MM.1S (cell line): ENCODE results near the gene CCPG1.
"Not testable (repeated sequence)": the region's sequence is repeated elsewhere in the genome, so short reads cannot be mapped to it uniquely, and the experiment has no call there.

Experiments used
- DNase-seq: peaks from one replicate; pipeline ENCODE4 v3.0.0-alpha.2; 2015
- H2AFZ ChIP-seq: fragments of 300-600 bp; sonication (generic); 2 replicates; pipeline ENCODE4 v1.6.0; 2016; ENCODE audit warnings: antibody characterized with exemption, low read length
- H3F3A ChIP-seq: fragments of 300-600 bp; sonication (generic); 2 replicates; pipeline ENCODE4 v1.6.1; 2016; ENCODE audit warnings: mild to moderate bottlenecking, antibody characterized with exemption, low read length, moderate library complexity, mixed read lengths; ENCODE audit not compliant: insufficient read depth
- H3K27ac ChIP-seq: fragments of 300-600 bp; sonication (generic); 2 replicates; pipeline ENCODE4 v1.5.1; 2016; ENCODE audit warnings: mild to moderate bottlenecking, low read length
- H3K27me3 ChIP-seq: fragments of 300-600 bp; sonication (generic); replicated peaks from 2 replicates; pipeline ENCODE4 v1.6.0; 2016; ENCODE audit warnings: low read length; ENCODE audit not compliant: insufficient read depth
- H3K36me3 ChIP-seq: fragments of 300-600 bp; sonication (generic); replicated peaks from 2 replicates; pipeline ENCODE4 v1.6.1; 2016; ENCODE audit warnings: mild to moderate bottlenecking, low read length, mixed read lengths; ENCODE audit not compliant: insufficient read depth
- H3K4me1 ChIP-seq: fragments of 300-600 bp; sonication (generic); 2 replicates; pipeline ENCODE4 v1.6.1; 2016; ENCODE audit warnings: low read length, mixed read lengths
- H3K4me2 ChIP-seq: fragments of 300-600 bp; sonication (generic); 2 replicates; pipeline ENCODE4 v1.6.0; 2016; ENCODE audit warnings: low read depth, low read length
- H3K4me3 ChIP-seq: fragments of 300-600 bp; sonication (generic); 2 replicates; pipeline ENCODE4 v1.5.1; 2016; ENCODE audit warnings: low read length, mixed read lengths
- H3K79me2 ChIP-seq: fragments of 300-600 bp; sonication (generic); 2 replicates; pipeline ENCODE4 v1.6.1; 2016; ENCODE audit warnings: mixed run types, low read length, mixed read lengths
- H3K9ac ChIP-seq: fragments of 300-600 bp; sonication (generic); 2 replicates; pipeline ENCODE4 v1.6.1; 2016; ENCODE audit warnings: low read length, mixed read lengths
- H3K9me2 ChIP-seq: fragments of 300-600 bp; sonication (generic); replicated peaks from 2 replicates; pipeline ENCODE4 v1.6.1; 2016; ENCODE audit warnings: mild to moderate bottlenecking, low read length, mixed read lengths; ENCODE audit not compliant: insufficient read depth
- H3K9me3 ChIP-seq: fragments of 300-600 bp; sonication (generic); replicated peaks from 2 replicates; pipeline ENCODE4 v1.6.1; 2016; ENCODE audit warnings: mild to moderate bottlenecking, low read length, mixed read lengths; ENCODE audit not compliant: insufficient read depth
- H4K20me1 ChIP-seq: fragments of 300-600 bp; sonication (generic); 2 replicates; pipeline ENCODE4 v1.6.1; 2016; ENCODE audit warnings: mild to moderate bottlenecking, low read length, moderate library complexity, mixed read lengths; ENCODE audit not compliant: insufficient read depth
- CTCF ChIP-seq: fragments of 300-600 bp; sonication (generic); IDR thresholded peaks from 2 replicates; pipeline ENCODE4 v1.5.1; 2016; ENCODE audit warnings: antibody characterized with exemption, low read length, mixed read lengths
- EZH2 ChIP-seq: fragments of 300-600 bp; sonication (generic); optimal IDR thresholded peaks from 2 replicates; pipeline ENCODE3; 2017; ENCODE audit warnings: low read depth, mild to moderate bottlenecking, antibody characterized with exemption, low read length, mixed read lengths
- EZH2phosphoT487 ChIP-seq: fragments of 300-600 bp; sonication (generic); IDR thresholded peaks from 2 replicates; pipeline ENCODE4 v1.6.1; 2018; ENCODE audit warnings: antibody characterized with exemption, low read length

Gene CCPG1

GRCh38 chr15:55408012-55408928, at the start of gene CCPG1, which contains the start of gene PIERCE2:
TSS of gene CCPG1 (minus strand) at chr15:55408359. CDS start at chr15:55389424, 18,935 bp downstream.
TSS of gene PIERCE2 (plus strand) at chr15:55408495. CDS start at chr15:55408769, 274 bp downstream.
- Histone ChIP-seq H3K79me2 (peaks cover 37% of the 10 kb centered on the region), H4K20me1 (no peaks in the 10 kb centered on the region), H3K9me3 (no peaks in the 10 kb centered on the region), H3K27me3 (no peaks in the 10 kb centered on the region), H3K27ac (peak within 1 kb of the TSS; percentile 88), H3K4me2 (peak within 1 kb of the TSS; percentile 94), H2AFZ (peak within 1 kb of the TSS; percentile 96), H3K9ac (peak within 1 kb of the TSS; percentile 83), H3K36me3 (no peaks in the 10 kb centered on the region), H3K9me2 (no peaks in the 10 kb centered on the region), H3K4me3 (peak within 1 kb of the TSS; percentile 90), H3F3A (peaks cover 37% of the 10 kb centered on the region), H3K4me1 (peaks cover 24% of the 10 kb centered on the region)
- DNase-seq = peak; percentile 97
- no peak for TF ChIP-seq EZH2
- TF ChIP-seq EZH2phosphoT487 = no peak
- peak; percentile 61 for TF ChIP-seq CTCF

GRCh38 chr15:55457401-55458022, 49.4 kb upstream of the CCPG1 start:
- no peaks in the 10 kb centered on the region for H3K27me3 ChIP-seq
- H4K20me1 ChIP-seq = no peaks in the 10 kb centered on the region
- no peaks in the 10 kb centered on the region for H3K9me3 ChIP-seq
- no peak overlapping the region for H3K4me2 ChIP-seq
- H2AFZ ChIP-seq = no peak overlapping the region
- no peaks in the 10 kb centered on the region for H3K79me2 ChIP-seq
- H3K9ac ChIP-seq = no peak overlapping the region
- no peaks in the 10 kb centered on the region for H3K9me2 ChIP-seq
- no peak overlapping the region for H3K4me3 ChIP-seq
- no peaks in the 10 kb centered on the region for H3K4me1 ChIP-seq
- no peaks in the 10 kb centered on the region for H3K36me3 ChIP-seq
- no peaks in the 10 kb centered on the region for H3F3A ChIP-seq
- TF ChIP-seq EZH2 (no peak), CTCF (no peak), EZH2phosphoT487 (no peak)
- H3K27ac ChIP-seq = no peak overlapping the region
- DNase-seq = no peak

GRCh38 chr15:55447030-55447394, 38.9 kb upstream of the CCPG1 start:
- H3K4me1 ChIP-seq, H3F3A ChIP-seq, H2AFZ ChIP-seq, H3K4me3 ChIP-seq, H3K27ac ChIP-seq, H3K4me2 ChIP-seq, H3K9ac ChIP-seq, DNase-seq, H3K79me2 ChIP-seq, H3K36me3 ChIP-seq, H3K27me3 ChIP-seq, H3K9me2 ChIP-seq, H3K9me3 ChIP-seq, H4K20me1 ChIP-seq: not testable (repeated sequence)

GRCh38 chr15:55446379-55447029, 38.3 kb upstream of the CCPG1 start:
- not testable (repeated sequence) for H3F3A ChIP-seq, H3K79me2 ChIP-seq, H3K4me3 ChIP-seq

GRCh38 chr15:55445936-55446335, 37.8 kb upstream of the CCPG1 start:
- H3K27me3 ChIP-seq, H3K79me2 ChIP-seq, H3K27ac ChIP-seq, H3F3A ChIP-seq, H3K4me2 ChIP-seq, H2AFZ ChIP-seq, H3K4me3 ChIP-seq, H4K20me1 ChIP-seq, H3K36me3 ChIP-seq, DNase-seq, H3K4me1 ChIP-seq, H3K9ac ChIP-seq, H3K9me2 ChIP-seq, H3K9me3 ChIP-seq: not testable (repeated sequence)

More at GRCh38 chr15:55446379-55447029, 38.3 kb upstream of the CCPG1 start:
- DNase-seq, H3K9me2 ChIP-seq, H2AFZ ChIP-seq, H3K36me3 ChIP-seq, H4K20me1 ChIP-seq, H3K4me1 ChIP-seq, H3K9me3 ChIP-seq, H3K27ac ChIP-seq, H3K27me3 ChIP-seq, H3K9ac ChIP-seq, H3K4me2 ChIP-seq: not testable (repeated sequence)

GRCh38 chr15:55443141-55443540, 35.0 kb upstream of the CCPG1 start:
- H2AFZ ChIP-seq, DNase-seq, H3K27ac ChIP-seq, H3K9me3 ChIP-seq, H4K20me1 ChIP-seq, H3F3A ChIP-seq, H3K4me3 ChIP-seq, H3K9me2 ChIP-seq, H3K36me3 ChIP-seq, H3K27me3 ChIP-seq, H3K4me2 ChIP-seq, H3K9ac ChIP-seq, H3K79me2 ChIP-seq, H3K4me1 ChIP-seq: not testable (repeated sequence)
